ENCODE measurements around the gene LRP8. TPM values are rescaled to one million over a fixed set of nuclear protein-coding genes. Genes with fewer than 3 reads are reported as not detected.

Gene LRP8
- total RNA-seq, 1 donor from 2014 or later = 12.8 TPM

DNA sequence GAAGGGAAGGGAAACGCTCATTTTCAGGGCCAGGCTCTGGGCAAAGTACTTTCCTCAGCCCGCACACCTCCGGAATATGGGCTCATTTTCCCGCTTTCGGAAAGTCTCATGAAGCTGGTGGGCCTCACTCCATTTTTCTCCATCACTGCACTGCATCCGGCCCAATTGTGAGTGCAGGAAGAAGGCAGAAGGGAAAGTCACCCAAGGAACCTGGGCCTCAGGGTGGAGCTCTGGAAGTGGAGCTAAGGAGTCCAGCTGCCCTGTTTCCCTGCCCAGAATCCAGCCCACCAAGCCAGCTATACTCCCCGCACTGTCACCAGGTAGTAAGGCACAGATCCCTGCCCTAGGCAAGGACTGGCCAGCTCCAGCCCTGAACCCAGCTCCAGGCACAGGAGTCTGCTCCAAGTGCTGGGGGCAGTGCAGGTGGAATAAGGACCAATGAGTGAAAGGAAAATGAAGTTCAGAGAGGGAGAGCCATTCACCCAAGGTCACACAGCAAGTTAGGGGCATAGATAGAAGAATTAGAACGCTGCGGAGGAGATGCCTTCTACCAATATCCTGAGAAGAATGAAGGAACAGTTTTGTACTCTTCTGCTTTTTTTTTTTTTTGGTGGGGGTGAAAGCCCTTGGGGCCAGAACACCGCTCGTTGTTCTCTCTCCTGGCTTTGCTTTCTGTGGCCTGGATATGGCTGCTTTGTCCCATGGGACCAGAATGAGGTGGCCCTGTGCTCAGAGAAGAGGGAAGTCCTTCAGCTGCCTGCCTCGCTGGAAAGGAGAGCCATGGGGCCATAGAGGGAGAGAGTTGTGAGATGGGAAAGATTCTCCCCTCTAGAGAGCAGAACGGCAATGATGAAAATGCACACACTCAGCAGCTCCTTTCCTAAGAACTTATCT is 10.0 kb downstream of the LRP8 start:
- FAIRE-seq (no peak), DNase-seq (ENCODE audit: low read depth) (no peak)
- TF ChIP-seq EZH2 (IDR thresholded peaks at IDR 0.05; ENCODE audit: insufficient read depth, low read length) = no peak
- TF ChIP-seq, protein P1, sequence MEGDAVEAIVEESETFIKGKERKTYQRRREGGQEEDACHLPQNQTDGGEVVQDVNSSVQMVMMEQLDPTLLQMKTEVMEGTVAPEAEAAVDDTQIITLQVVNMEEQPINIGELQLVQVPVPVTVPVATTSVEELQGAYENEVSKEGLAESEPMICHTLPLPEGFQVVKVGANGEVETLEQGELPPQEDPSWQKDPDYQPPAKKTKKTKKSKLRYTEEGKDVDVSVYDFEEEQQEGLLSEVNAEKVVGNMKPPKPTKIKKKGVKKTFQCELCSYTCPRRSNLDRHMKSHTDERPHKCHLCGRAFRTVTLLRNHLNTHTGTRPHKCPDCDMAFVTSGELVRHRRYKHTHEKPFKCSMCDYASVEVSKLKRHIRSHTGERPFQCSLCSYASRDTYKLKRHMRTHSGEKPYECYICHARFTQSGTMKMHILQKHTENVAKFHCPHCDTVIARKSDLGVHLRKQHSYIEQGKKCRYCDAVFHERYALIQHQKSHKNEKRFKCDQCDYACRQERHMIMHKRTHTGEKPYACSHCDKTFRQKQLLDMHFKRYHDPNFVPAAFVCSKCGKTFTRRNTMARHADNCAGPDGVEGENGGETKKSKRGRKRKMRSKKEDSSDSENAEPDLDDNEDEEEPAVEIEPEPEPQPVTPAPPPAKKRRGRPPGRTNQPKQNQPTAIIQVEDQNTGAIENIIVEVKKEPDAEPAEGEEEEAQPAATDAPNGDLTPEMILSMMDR (IDR thresholded peaks at IDR 0.05; ENCODE audit: insufficient read depth, low read depth, low read length) = no peak
- Histone ChIP-seq H3K9ac (ENCODE audit: low read length) (no peak overlapping the region), H3K4me3 (ENCODE audit: insufficient read depth, low read depth, low read length) (no peak overlapping the region), H3K27ac (ENCODE audit: low read depth, low read length) (no peak overlapping the region), H3K36me3 (ENCODE audit: insufficient read depth, low read length) (peaks cover 4% of the 10 kb centered on the region), H3K79me2 (ENCODE audit: insufficient read depth, low read length) (no peaks in the 10 kb centered on the region), H3K4me1 (ENCODE audit: insufficient read depth, low read length) (no peaks in the 10 kb centered on the region), H3K4me2 (ENCODE audit: low read length) (no peak overlapping the region), H2AFZ (ENCODE audit: low read depth, low read length) (no peak overlapping the region), H3K9me3 (ENCODE audit: insufficient read depth, low read depth, low read length) (no peaks in the 10 kb centered on the region), H4K20me1 (ENCODE audit: insufficient read depth, low read length) (peaks cover 74% of the 10 kb centered on the region), H3K27me3 (ENCODE audit: insufficient read depth, low read length) (no peaks in the 10 kb centered on the region)
- Mint-ChIP-seq H3K27me3 (ENCODE audit: low read depth, unreplicated experiment) (peaks cover 2% of the 10 kb centered on the region), H3K36me3 (ENCODE audit: low read depth, unreplicated experiment) (peaks cover 9% of the 10 kb centered on the region), H3K9me3 (ENCODE audit: unreplicated experiment) (no peaks in the 10 kb centered on the region), H3K4me1 (ENCODE audit: low read depth, unreplicated experiment) (peaks cover 7% of the 10 kb centered on the region), H3K4me3 (ENCODE audit: unreplicated experiment) (no peak overlapping the region), H3K27ac (ENCODE audit: unreplicated experiment) (no peak overlapping the region)

DNA sequence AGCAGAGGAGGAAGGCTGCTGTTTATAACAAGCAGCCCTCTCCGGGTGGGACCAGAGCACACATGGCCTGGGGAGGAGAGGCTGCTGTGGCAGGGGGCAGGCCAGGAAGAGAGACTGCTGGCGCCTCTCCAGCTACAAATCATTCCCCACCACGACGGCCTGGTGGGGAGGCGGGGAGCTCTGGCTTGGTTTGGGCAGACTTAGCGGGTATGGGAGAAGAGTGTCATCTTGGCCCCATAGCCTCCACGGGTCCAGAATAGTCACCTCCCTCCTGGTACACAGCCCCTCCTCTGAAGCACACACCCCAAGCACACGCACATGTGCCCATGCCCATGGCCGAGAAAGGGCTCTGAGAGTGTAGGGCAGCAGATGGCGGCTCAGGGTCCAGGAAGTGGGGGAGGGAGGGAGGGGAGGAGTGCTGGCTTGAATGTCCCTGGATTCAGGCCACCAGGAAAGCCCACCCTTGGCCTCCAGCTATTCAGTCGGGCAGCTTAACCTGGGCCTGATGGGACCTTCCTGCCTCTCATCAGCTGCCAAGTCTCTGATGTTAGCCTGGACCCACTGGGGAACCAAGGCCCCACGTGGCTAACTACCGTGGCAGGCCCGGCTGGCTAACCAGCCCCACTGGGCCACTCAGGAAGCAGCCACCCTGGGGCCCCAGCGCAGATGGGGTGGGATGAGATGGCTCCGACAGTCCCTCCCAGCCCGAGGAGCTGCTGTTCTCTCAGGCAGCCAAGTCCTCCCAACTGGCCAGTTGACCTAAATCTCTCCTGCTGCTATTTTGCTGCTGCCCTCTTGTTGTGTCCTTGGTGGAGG is 10.9 kb downstream of the LRP8 start:
- no peak overlapping the region for H3K4me3 ChIP-seq (ENCODE audit: insufficient read depth, low read depth, low read length)
- H3K27me3 ChIP-seq (ENCODE audit: insufficient read depth, low read length) = no peaks in the 10 kb centered on the region
- no peaks in the 10 kb centered on the region for H3K9me3 ChIP-seq (ENCODE audit: insufficient read depth, low read depth, low read length)
- FAIRE-seq (no peak), DNase-seq (ENCODE audit: low read depth) (no peak)
- H3K4me3 Mint-ChIP-seq (ENCODE audit: unreplicated experiment) = no peak overlapping the region
- no peaks in the 10 kb centered on the region for H3K4me1 ChIP-seq (ENCODE audit: insufficient read depth, low read length)
- peaks cover 2% of the 10 kb centered on the region for H3K27me3 Mint-ChIP-seq (ENCODE audit: low read depth, unreplicated experiment)
- H3K36me3 Mint-ChIP-seq (ENCODE audit: low read depth, unreplicated experiment) = peaks cover 7% of the 10 kb centered on the region
- H3K27ac Mint-ChIP-seq (ENCODE audit: unreplicated experiment) = no peak overlapping the region
- no peak for TF ChIP-seq EZH2 (IDR thresholded peaks at IDR 0.05; ENCODE audit: insufficient read depth, low read length)
- TF ChIP-seq, protein P1 (IDR thresholded peaks at IDR 0.05; ENCODE audit: insufficient read depth, low read depth, low read length) = no peak
- H2AFZ ChIP-seq (ENCODE audit: low read depth, low read length) = no peak overlapping the region
- H3K4me2 ChIP-seq (ENCODE audit: low read length) = no peak overlapping the region
- H3K9me3 Mint-ChIP-seq (ENCODE audit: unreplicated experiment) = no peaks in the 10 kb centered on the region
- H3K9ac ChIP-seq (ENCODE audit: low read length) = no peak overlapping the region
- H4K20me1 ChIP-seq (ENCODE audit: insufficient read depth, low read length) = peaks cover 77% of the 10 kb centered on the region
- no peak overlapping the region for H3K27ac ChIP-seq (ENCODE audit: low read depth, low read length)
- H3K79me2 ChIP-seq (ENCODE audit: insufficient read depth, low read length) = no peaks in the 10 kb centered on the region
- H3K36me3 ChIP-seq (ENCODE audit: insufficient read depth, low read length) = peaks cover under 1% of the 10 kb centered on the region
- peaks cover 7% of the 10 kb centered on the region for H3K4me1 Mint-ChIP-seq (ENCODE audit: low read depth, unreplicated experiment)

Data from astrocyte (in vitro differentiated cells and primary cell).